ENCODE data around the gene GSS. TPM values are rescaled to one million over a fixed set of nuclear protein-coding genes. Genes with fewer than 3 reads are reported as not detected.

GSS gene
- total and polyA plus RNA-seq, 8 donors: 18.1 to 199 (median 43.7) TPM

DNA sequence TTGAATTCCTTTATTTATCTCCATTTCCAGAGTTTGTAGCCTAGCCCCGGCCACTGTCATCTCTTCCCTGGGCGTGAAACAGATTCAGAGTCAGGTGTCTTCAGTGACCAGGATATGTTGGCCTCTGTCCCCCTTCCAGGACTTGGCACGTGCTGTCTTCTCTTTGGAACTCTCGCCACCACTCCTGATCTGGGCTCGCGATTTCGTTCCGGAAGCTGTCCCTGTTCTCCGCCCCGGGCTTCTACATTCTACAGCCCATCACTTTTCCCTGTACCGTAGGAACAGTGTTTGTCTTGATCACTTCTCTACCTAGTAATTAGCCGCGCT, 739 bp downstream of the GSS start:
- peaks cover 0 to 19% (median 11%) of the 10 kb centered on the region in 4 donors for H3K36me3 ChIP-seq
- no peaks in the 10 kb centered on the region for H3K27me3 ChIP-seq
- 6 to 10% (median 8%) methylated on average over 13 of the region's 13 CpGs for WGBS, 5 donors
- H3K9me3 ChIP-seq: no peaks in the 10 kb centered on the region
- TF ChIP-seq, protein P1, sequence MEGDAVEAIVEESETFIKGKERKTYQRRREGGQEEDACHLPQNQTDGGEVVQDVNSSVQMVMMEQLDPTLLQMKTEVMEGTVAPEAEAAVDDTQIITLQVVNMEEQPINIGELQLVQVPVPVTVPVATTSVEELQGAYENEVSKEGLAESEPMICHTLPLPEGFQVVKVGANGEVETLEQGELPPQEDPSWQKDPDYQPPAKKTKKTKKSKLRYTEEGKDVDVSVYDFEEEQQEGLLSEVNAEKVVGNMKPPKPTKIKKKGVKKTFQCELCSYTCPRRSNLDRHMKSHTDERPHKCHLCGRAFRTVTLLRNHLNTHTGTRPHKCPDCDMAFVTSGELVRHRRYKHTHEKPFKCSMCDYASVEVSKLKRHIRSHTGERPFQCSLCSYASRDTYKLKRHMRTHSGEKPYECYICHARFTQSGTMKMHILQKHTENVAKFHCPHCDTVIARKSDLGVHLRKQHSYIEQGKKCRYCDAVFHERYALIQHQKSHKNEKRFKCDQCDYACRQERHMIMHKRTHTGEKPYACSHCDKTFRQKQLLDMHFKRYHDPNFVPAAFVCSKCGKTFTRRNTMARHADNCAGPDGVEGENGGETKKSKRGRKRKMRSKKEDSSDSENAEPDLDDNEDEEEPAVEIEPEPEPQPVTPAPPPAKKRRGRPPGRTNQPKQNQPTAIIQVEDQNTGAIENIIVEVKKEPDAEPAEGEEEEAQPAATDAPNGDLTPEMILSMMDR (IDR thresholded peaks at IDR 0.05): no peak
- TF ChIP-seq POLR2AphosphoS5 (IDR thresholded peaks at IDR 0.05) (no peak), POLR2A (IDR thresholded peaks at IDR 0.05) (no peak), EP300 (IDR thresholded peaks at IDR 0.05) (no peak)
- peak overlapping the region; percentile 14 to 94 (median 92) for H3K27ac ChIP-seq
- H3K4me1 ChIP-seq: peaks cover 9 to 36% (median 24%) of the 10 kb centered on the region in 4 donors
- intact Hi-C loops (cut with DNase I; ENCODE audit: low total_unique reads): loop anchor here (5.0 kb wide), 1 partner anchor 83 kb away; the partner anchor contains the start of gene GGT7
- DNase-seq: peak; percentile 28 to 55
- H3K4me3 ChIP-seq: peak overlapping the region; percentile 58 to 65 (median 62)

GRCh38 chr20:34953960-34954359, 1.6 kb downstream of the GSS start:
- WGBS, 5 donors: 78 to 85% (median 80%) methylated on average over 7 of the region's 7 CpGs
- TF ChIP-seq POLR2AphosphoS5 (IDR thresholded peaks at IDR 0.05): no peak
- no peak for TF ChIP-seq EP300 (IDR thresholded peaks at IDR 0.05)
- no peak for TF ChIP-seq POLR2A (IDR thresholded peaks at IDR 0.05)
- TF ChIP-seq, protein P1 (IDR thresholded peaks at IDR 0.05): no peak
- Histone ChIP-seq H3K4me1 (peaks cover 9 to 44% (median 28%) of the 10 kb centered on the region in 4 donors), H3K9me3 (no peaks in the 10 kb centered on the region), H3K36me3 (peaks cover 0 to 23% (median 11%) of the 10 kb centered on the region in 4 donors), H3K27ac (no peak overlapping the region), H3K27me3 (no peaks in the 10 kb centered on the region), H3K4me3 (no peak overlapping the region)
- no peak for DNase-seq
- intact Hi-C loops (cut with DNase I; ENCODE audit: low total_unique reads): no loop called here

- no peaks in the 10 kb centered on the region for H3K27me3 ChIP-seq
- DNase-seq: no peak
- H3K4me1 ChIP-seq: peaks cover 9 to 55% (median 33%) of the 10 kb centered on the region in 4 donors
- TF ChIP-seq EP300 (IDR thresholded peaks at IDR 0.05): no peak
- TF ChIP-seq, protein P1 (IDR thresholded peaks at IDR 0.05): no peak
- 77 to 90% (median 84%) methylated on average over 5 of the region's 5 CpGs for WGBS, 5 donors
- H3K4me3 ChIP-seq: no peak overlapping the region
- no peak overlapping the region for H3K27ac ChIP-seq
- H3K36me3 ChIP-seq: peaks cover 0 to 23% (median 11%) of the 10 kb centered on the region in 4 donors
- no peaks in the 10 kb centered on the region for H3K9me3 ChIP-seq
- intact Hi-C loops (cut with DNase I; ENCODE audit: low total_unique reads): no loop called here
Measured at GRCh38 chr20:34952671-34953070, 2.9 kb downstream of the GSS start.

DNA sequence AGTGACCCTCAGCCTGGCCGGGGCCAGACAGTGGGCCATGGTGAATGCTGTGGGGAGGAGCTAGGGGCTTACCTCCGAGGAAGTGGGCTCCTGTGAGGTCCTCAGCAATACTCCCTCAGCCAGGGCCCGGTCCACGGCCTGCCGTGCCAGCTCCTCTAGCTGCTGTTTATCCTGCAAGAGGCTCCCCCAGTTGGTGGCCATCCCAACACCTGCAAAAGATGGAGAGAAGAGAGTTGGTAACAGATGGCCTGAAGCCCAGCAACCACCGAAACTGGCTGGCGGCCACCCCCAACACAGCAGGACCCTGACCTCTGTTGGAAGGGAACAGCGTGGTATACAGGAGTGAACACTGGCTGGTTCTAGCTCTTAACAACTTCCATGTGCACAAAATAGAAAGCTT, 4.0 kb downstream of the GSS start:
- H3K9me3 ChIP-seq: no peaks in the 10 kb centered on the region
- H3K36me3 ChIP-seq: peaks cover 0 to 23% (median 11%) of the 10 kb centered on the region in 4 donors
- H3K4me1 ChIP-seq: peaks cover 9 to 59% (median 36%) of the 10 kb centered on the region in 4 donors
- TF ChIP-seq POLR2AphosphoS5 (IDR thresholded peaks at IDR 0.05): no peak
- TF ChIP-seq, protein P1 (IDR thresholded peaks at IDR 0.05): no peak
- TF ChIP-seq POLR2A (IDR thresholded peaks at IDR 0.05): no peak
- TF ChIP-seq EP300 (IDR thresholded peaks at IDR 0.05): no peak
- intact Hi-C loops (cut with DNase I; ENCODE audit: low total_unique reads): no loop called here
- WGBS, 5 donors: 82 to 90% (median 85%) methylated on average over 4 to 8 of the region's 8 CpGs
- no peak overlapping the region for H3K27ac ChIP-seq
- no peak for DNase-seq
- H3K4me3 ChIP-seq: no peak overlapping the region
- H3K27me3 ChIP-seq: no peaks in the 10 kb centered on the region

Measured in stomach (tissue), 9 donors.